ENCODE results near the gene SLC2A9. TPM values are rescaled to one million over a fixed set of nuclear protein-coding genes. Genes with fewer than 3 reads are reported as not detected.
"Not testable (repeated sequence)": the region's sequence is repeated elsewhere in the genome, so short reads cannot be mapped to it uniquely, and the experiment has no call there.

Gene SLC2A9
- total RNA-seq, 1 experiment from 2014 or later, result 1.9 TPM

- DNase-seq (ENCODE audit: low spot score), result no peak
These were observed 187.9 kb downstream of the SLC2A9 start for GRCh38 chr4:9833421-9833820.

- DNase-seq (ENCODE audit: low spot score), result no peak
These were observed 188.7 kb downstream of the SLC2A9 start for GRCh38 chr4:9832640-9833039.

- no peak for DNase-seq (ENCODE audit: low spot score)
These were observed 194.7 kb downstream of the SLC2A9 start for GRCh38 chr4:9826551-9826950.

- DNase-seq (ENCODE audit: low spot score), result no peak
These were observed 196.2 kb downstream of the SLC2A9 start for GRCh38 chr4:9825049-9825448.

- DNase-seq (ENCODE audit: low spot score), result no peak
These were observed 201.0 kb downstream of the SLC2A9 start for GRCh38 chr4:9820343-9820742.

GRCh38 chr4:9816285-9816684, 205.0 kb downstream of the SLC2A9 start:
- no peak for DNase-seq (ENCODE audit: low spot score)

GRCh38 chr4:9812501-9813340, 208.6 kb downstream of the SLC2A9 start:
- DNase-seq (ENCODE audit: low spot score), result no peak

GRCh38 chr4:9811806-9812205, 209.5 kb downstream of the SLC2A9 start:
- no peak for DNase-seq (ENCODE audit: low spot score)

GRCh38 chr4:9808077-9808476, 213.2 kb downstream of the SLC2A9 start:
- no peak for DNase-seq (ENCODE audit: low spot score)

- no peak for DNase-seq (ENCODE audit: low spot score)
These were observed 216.4 kb downstream of the SLC2A9 start for GRCh38 chr4:9804918-9805317.

- DNase-seq (ENCODE audit: low spot score), result no peak
These were observed 220.4 kb downstream of the SLC2A9 start for GRCh38 chr4:9800848-9801247.

GRCh38 chr4:9796641-9797040, 224.7 kb downstream of the SLC2A9 start:
- DNase-seq (ENCODE audit: low spot score), result not testable (repeated sequence)

GRCh38 chr4:9792381-9792780, 228.9 kb downstream of the SLC2A9 start:
- no peak for DNase-seq (ENCODE audit: low spot score)

GRCh38 chr4:9785891-9786290, 235.4 kb downstream of the SLC2A9 start:
- not testable (repeated sequence) for DNase-seq (ENCODE audit: low spot score)

- no peak for DNase-seq (ENCODE audit: low spot score)
These were observed 239.2 kb downstream of the SLC2A9 start for GRCh38 chr4:9782136-9782436.

- no peak for DNase-seq (ENCODE audit: low spot score)
These were observed 239.8 kb downstream of the SLC2A9 start, which contains the start of gene DRD5 for GRCh38 chr4:9781343-9782135. Gene DRD5, plus strand, starts transcription at chr4:9781634. Its CDS starts 396 bp downstream, at chr4:9782030.

Small RNAs within 50 kb of the gene (small RNA-seq; reads per million reads assigned to genes)
- gene RNA5SP154, result not detected

Other genes with a start within 250 kb of the SLC2A9 start
- gene DRD5, start 239.9 kb downstream of the SLC2A9 start, total RNA-seq (2014; rRNA removed; shearing (Covaris generic)), result not detected in 2 replicates
- gene WDR1, start 95.3 kb upstream of the SLC2A9 start, total RNA-seq (2014; rRNA removed; shearing (Covaris generic)), result 306 and 310 TPM in 2 replicates

Data from HT-29 (cell line).